WTC11 (cell line): Measurements from ENCODE around the gene URI1. TPM values are rescaled to one million over a fixed set of nuclear protein-coding genes. Genes with fewer than 3 reads are reported as not detected.

Experiments used
- ATAC-seq: fragments of 200-7000 bp; cut with Tn5 transposase; 2 replicates; pipeline ENCODE4 v1.10.0; 2021; ENCODE audit warnings: mild to moderate bottlenecking, moderate library complexity
- CTCF ChIA-PET: fragments of 300-600 bp; sonication (Branson Sonifier 250); formaldehyde crosslinking; loops from one replicate; lab custom pipeline; 2021; ENCODE audit warnings: antibody characterized with exemption; lab: Charles Lee
- POLR2A ChIA-PET: fragments of 350-600 bp; sonication (Branson Sonifier 250); formaldehyde crosslinking; loops from one replicate; lab custom pipeline; 2021; ENCODE audit warnings: antibody characterized with exemption; lab: Charles Lee
- DNase-seq: peaks from one replicate; pipeline ENCODE4 v3.0.0; 2021; ENCODE audit warnings: low spot score
- H3K27ac Mint-ChIP-seq: 2 replicates; pipeline ENCODE4 v1.8.0; 2021; ENCODE audit warnings: mixed read lengths
- H3K27me3 Mint-ChIP-seq: 2 replicates; pipeline ENCODE4 v1.8.0; 2021; ENCODE audit warnings: low read depth, mild to moderate bottlenecking, moderate library complexity, mixed read lengths
- H3K36me3 Mint-ChIP-seq: 2 replicates; pipeline ENCODE4 v1.8.0; 2021; ENCODE audit warnings: mixed read lengths
- H3K4me1 Mint-ChIP-seq: 2 replicates; pipeline ENCODE4 v1.8.0; 2022; ENCODE audit warnings: mixed read lengths
- H3K4me3 Mint-ChIP-seq: 2 replicates; pipeline ENCODE4 v1.8.0; 2021; ENCODE audit warnings: mild to moderate bottlenecking, moderate library complexity, mixed read lengths
- H3K9me3 Mint-ChIP-seq: 2 replicates; pipeline ENCODE4 v1.8.0; 2021; ENCODE audit warnings: mixed read lengths
- AFF4 ChIP-seq: sonication (generic); formaldehyde crosslinking; IDR thresholded peaks from 2 replicates; pipeline ENCODE4 v1.8.1; 2023; ENCODE audit warnings: mild to moderate bottlenecking, missing genetic modification reagents, borderline replicate concordance
- ATF1 ChIP-seq: sonication (generic); formaldehyde crosslinking; IDR thresholded peaks from 2 replicates; pipeline ENCODE4 v1.8.1; 2023; ENCODE audit warnings: mild to moderate bottlenecking, moderate library complexity, missing genetic modification reagents
- ATF3 ChIP-seq: sonication (generic); formaldehyde crosslinking; conservative IDR thresholded peaks from 2 replicates; pipeline ENCODE4 v1.8.1; 2022; ENCODE audit warnings: mild to moderate bottlenecking, missing genetic modification reagents
- EMX1 ChIP-seq: fragments of 250-450 bp; sonication (Bioruptor Pico); IDR thresholded peaks from 2 replicates; pipeline ENCODE4 v1.8.0; 2021; ENCODE audit warnings: mild to moderate bottlenecking
- ESRRA ChIP-seq: sonication (generic); formaldehyde crosslinking; IDR thresholded peaks from 2 replicates; pipeline ENCODE4 v1.8.1; 2022; ENCODE audit warnings: mild to moderate bottlenecking, missing genetic modification reagents, borderline replicate concordance
- FOXJ3 ChIP-seq: sonication (generic); formaldehyde crosslinking; IDR thresholded peaks from 2 replicates; pipeline ENCODE4 v1.9.0; 2021; ENCODE audit warnings: missing genetic modification reagents, mild to moderate bottlenecking, borderline replicate concordance
- JUN ChIP-seq: sonication (generic); formaldehyde crosslinking; IDR thresholded peaks from 2 replicates; pipeline ENCODE4 v1.8.0; 2023; ENCODE audit warnings: mild to moderate bottlenecking, missing genetic modification reagents
- MYBL2 ChIP-seq: sonication (generic); formaldehyde crosslinking; IDR thresholded peaks from 2 replicates; pipeline ENCODE4 v1.8.1; 2023; ENCODE audit warnings: mild to moderate bottlenecking, moderate library complexity, missing genetic modification reagents
- NFE2L1 ChIP-seq: sonication (generic); formaldehyde crosslinking; IDR thresholded peaks from 2 replicates; pipeline ENCODE4 v1.8.1; 2023; ENCODE audit warnings: missing genetic modification reagents
- TP53 ChIP-seq: sonication (generic); formaldehyde crosslinking; IDR thresholded peaks from 2 replicates; pipeline ENCODE4 v1.8.1; 2023; ENCODE audit warnings: mild to moderate bottlenecking, missing genetic modification reagents
- ZNF121 ChIP-seq: sonication (generic); formaldehyde crosslinking; IDR thresholded peaks from 2 replicates; pipeline ENCODE4 v1.8.0; 2023; ENCODE audit warnings: missing genetic modification reagents
- ZNF263 ChIP-seq: sonication (generic); formaldehyde crosslinking; IDR thresholded peaks from 2 replicates; pipeline ENCODE4 v1.8.1; 2022; ENCODE audit warnings: low read depth, mild to moderate bottlenecking, moderate library complexity, missing genetic modification reagents
- ZNF671 ChIP-seq: fragments of 250-450 bp; sonication (Bioruptor Pico); IDR thresholded peaks from 2 replicates; pipeline ENCODE4 v1.8.0; 2021; ENCODE audit warnings: mild to moderate bottlenecking
- total RNA-seq: library from RNA; stranded (reverse); gene quantifications from 3 replicates; pipeline ENCODE4 v1.2.3, GENCODE V29; 2021
- TF ChIP-seq, protein P1 (sequence below): sonication (generic); formaldehyde crosslinking; IDR thresholded peaks from 2 replicates; pipeline ENCODE4 v1.8.1; 2022; ENCODE audit warnings: missing genetic modification reagents, borderline replicate concordance
- TF ChIP-seq, protein P2 (sequence below): fragments of 250-450 bp; sonication (Bioruptor Pico); IDR thresholded peaks from 2 replicates; pipeline ENCODE4 v1.8.0; 2021; ENCODE audit warnings: mild to moderate bottlenecking
- TF ChIP-seq, protein P3 (sequence below): sonication (generic); formaldehyde crosslinking; conservative IDR thresholded peaks from 2 replicates; pipeline ENCODE4 v1.8.1; 2023; ENCODE audit warnings: mild to moderate bottlenecking, low read depth, missing genetic modification reagents, moderate library complexity

Gene URI1
- total RNA-seq, 1 experiment from 2014 or later, result 57.1 TPM

- H3K9me3 Mint-ChIP-seq, result peaks cover 29% of the 10 kb centered on the region
- CTCF ChIA-PET, result interaction anchor here (1.5 kb wide), 1 partner anchor 49 kb away, joined by 3 read pairs; no protein-coding TSS in a partner anchor
- H3K4me3 Mint-ChIP-seq, result no peak overlapping the region
- ATAC-seq, result no peak
- H3K4me1 Mint-ChIP-seq, result peaks cover 17% of the 10 kb centered on the region
- H3K27ac Mint-ChIP-seq, result no peak overlapping the region; the same call in 1 of the 2 replicates
- TF ChIP-seq EMX1 (CRISPR knock-in tag) (no peak), ATF1 (CRISPR knock-in tag) (no peak), ATF3 (no peak), JUN (no peak), ZNF263 (no peak), AFF4 (CRISPR knock-in tag) (no peak), NFE2L1 (CRISPR knock-in tag) (no peak), TP53 (CRISPR knock-in tag) (no peak), ESRRA (CRISPR knock-in tag) (no peak), MYBL2 (CRISPR knock-in tag) (no peak)
- TF ChIP-seq, protein P1, sequence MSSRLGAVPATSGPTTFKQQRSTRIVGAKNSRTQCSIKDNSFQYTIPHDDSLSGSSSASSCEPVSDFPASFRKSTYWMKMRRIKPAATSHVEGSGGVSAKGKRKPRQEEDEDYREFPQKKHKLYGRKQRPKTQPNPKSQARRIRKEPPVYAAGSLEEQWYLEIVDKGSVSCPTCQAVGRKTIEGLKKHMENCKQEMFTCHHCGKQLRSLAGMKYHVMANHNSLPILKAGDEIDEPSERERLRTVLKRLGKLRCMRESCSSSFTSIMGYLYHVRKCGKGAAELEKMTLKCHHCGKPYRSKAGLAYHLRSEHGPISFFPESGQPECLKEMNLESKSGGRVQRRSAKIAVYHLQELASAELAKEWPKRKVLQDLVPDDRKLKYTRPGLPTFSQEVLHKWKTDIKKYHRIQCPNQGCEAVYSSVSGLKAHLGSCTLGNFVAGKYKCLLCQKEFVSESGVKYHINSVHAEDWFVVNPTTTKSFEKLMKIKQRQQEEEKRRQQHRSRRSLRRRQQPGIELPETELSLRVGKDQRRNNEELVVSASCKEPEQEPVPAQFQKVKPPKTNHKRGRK (CRISPR knock-in tag), result no peak
- TF ChIP-seq, protein P2, sequence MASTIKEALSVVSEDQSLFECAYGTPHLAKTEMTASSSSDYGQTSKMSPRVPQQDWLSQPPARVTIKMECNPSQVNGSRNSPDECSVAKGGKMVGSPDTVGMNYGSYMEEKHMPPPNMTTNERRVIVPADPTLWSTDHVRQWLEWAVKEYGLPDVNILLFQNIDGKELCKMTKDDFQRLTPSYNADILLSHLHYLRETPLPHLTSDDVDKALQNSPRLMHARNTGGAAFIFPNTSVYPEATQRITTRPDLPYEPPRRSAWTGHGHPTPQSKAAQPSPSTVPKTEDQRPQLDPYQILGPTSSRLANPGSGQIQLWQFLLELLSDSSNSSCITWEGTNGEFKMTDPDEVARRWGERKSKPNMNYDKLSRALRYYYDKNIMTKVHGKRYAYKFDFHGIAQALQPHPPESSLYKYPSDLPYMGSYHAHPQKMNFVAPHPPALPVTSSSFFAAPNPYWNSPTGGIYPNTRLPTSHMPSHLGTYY (CRISPR knock-in tag), result no peak
- TF ChIP-seq, protein P3, sequence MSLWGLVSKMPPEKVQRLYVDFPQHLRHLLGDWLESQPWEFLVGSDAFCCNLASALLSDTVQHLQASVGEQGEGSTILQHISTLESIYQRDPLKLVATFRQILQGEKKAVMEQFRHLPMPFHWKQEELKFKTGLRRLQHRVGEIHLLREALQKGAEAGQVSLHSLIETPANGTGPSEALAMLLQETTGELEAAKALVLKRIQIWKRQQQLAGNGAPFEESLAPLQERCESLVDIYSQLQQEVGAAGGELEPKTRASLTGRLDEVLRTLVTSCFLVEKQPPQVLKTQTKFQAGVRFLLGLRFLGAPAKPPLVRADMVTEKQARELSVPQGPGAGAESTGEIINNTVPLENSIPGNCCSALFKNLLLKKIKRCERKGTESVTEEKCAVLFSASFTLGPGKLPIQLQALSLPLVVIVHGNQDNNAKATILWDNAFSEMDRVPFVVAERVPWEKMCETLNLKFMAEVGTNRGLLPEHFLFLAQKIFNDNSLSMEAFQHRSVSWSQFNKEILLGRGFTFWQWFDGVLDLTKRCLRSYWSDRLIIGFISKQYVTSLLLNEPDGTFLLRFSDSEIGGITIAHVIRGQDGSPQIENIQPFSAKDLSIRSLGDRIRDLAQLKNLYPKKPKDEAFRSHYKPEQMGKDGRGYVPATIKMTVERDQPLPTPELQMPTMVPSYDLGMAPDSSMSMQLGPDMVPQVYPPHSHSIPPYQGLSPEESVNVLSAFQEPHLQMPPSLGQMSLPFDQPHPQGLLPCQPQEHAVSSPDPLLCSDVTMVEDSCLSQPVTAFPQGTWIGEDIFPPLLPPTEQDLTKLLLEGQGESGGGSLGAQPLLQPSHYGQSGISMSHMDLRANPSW (CRISPR knock-in tag), result no peak
- H3K36me3 Mint-ChIP-seq, result peaks cover 8% of the 10 kb centered on the region; the same call in 1 of the 2 replicates
- POLR2A ChIA-PET, result no interaction called here
- H3K27me3 Mint-ChIP-seq, result peaks cover 31% of the 10 kb centered on the region
- DNase-seq, result no peak
These were observed 2.4 kb upstream of the URI1 start for GRCh38 chr19:29939628-29940027.

DNA sequence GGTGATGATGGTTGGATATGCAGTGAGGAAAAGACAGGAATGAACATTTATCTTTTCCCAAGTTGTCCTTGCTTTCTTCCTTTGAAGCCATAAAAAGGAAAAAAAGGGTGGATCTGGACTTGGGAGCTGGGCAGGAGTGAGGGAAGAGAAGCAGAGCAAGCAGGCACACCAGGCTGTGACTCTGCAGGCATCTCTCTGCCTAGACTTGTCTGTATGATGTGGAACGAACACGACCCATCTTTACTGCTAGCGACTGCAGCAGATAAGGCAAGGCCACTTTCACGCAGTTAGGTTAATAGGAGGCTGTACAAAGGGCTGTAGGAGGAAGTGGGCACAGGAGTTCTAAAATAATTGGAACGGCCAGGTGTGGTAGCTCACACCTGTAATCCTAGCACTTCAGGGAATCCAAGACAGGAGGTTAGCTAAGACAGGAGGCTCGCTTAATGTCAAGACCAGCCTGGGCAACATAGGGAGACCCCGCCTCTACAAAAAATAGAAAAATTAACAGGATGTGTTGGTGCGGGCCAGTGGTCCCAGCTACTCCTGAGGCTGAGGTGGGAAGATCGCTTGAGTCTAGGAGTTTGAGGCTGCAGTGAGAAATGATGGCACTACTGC is 961 bp upstream of the URI1 start:
- Mint-ChIP-seq H3K27me3 (peaks cover 29% of the 10 kb centered on the region), H3K4me3 (peak overlapping the region; percentile 73), H3K4me1 (peaks cover 27% of the 10 kb centered on the region), H3K36me3 (peaks cover 3% of the 10 kb centered on the region; the same call in 1 of the 2 replicates), H3K27ac (no peak overlapping the region), H3K9me3 (peaks cover 19% of the 10 kb centered on the region)
- ATAC-seq (no peak), DNase-seq (no peak)
- no peak for TF ChIP-seq FOXJ3
- TF ChIP-seq ESRRA (CRISPR knock-in tag), result no peak
- no peak for TF ChIP-seq ZNF671
- peak; percentile 56; the same call in 1 of the 2 replicates for TF ChIP-seq ZNF121
- CTCF ChIA-PET, result interaction anchor here (0.6 to 3.2 kb wide), 8 partner anchors 47 to 742 kb away, joined by 3 to 7 read pairs (median 5); no protein-coding TSS in a partner anchor
- POLR2A ChIA-PET, result interaction anchor here (0.6 to 0.8 kb wide), 4 partner anchors 18 to 721 kb away, joined by 3 to 5 read pairs (median 3); no protein-coding TSS in a partner anchor
